CD4-positive, CD25-positive, alpha-beta regulatory T cell (primary cell): Measurements from ENCODE around the gene TSLP. TPM values are rescaled to one million over a fixed set of nuclear protein-coding genes. Genes with fewer than 3 reads are reported as not detected.

Experiments
- ATAC-seq, 2 donors: fragments of 150-1000 bp; cut with Tn5 transposase; one replicate each; pipeline ENCODE4 v1.10.0; 2021; ENCODE audit warnings: low read depth in 2 of 2, moderate number of reproducible peaks in 2 of 2, moderate library complexity in 1 of 2
- DNase-seq, 3 donors: peaks; one replicate each; pipeline versions ENCODE4 v3.0.0 to v3.0.0-alpha.2; 2012 to 2022; ENCODE audit warnings: mixed read lengths in 1 of 3
- H3K27ac ChIP-seq: one replicate; pipeline ENCODE4 v1.7.0; 2013; ENCODE audit warnings: mild to moderate bottlenecking, low read length; ENCODE audit not compliant: insufficient read depth, poor library complexity, severe bottlenecking
- H3K27me3 ChIP-seq: one replicate; pipeline ENCODE4 v1.7.0; 2013; ENCODE audit warnings: low read length; ENCODE audit not compliant: control insufficient read depth, insufficient read depth
- H3K36me3 ChIP-seq: one replicate; pipeline ENCODE4 v1.7.0; 2013; ENCODE audit warnings: mild to moderate bottlenecking, low read length, moderate library complexity; ENCODE audit not compliant: control insufficient read depth, insufficient read depth
- H3K4me1 ChIP-seq: 2 replicates; pipeline ENCODE4 v1.7.0; 2013; ENCODE audit warnings: mild to moderate bottlenecking, low read length; ENCODE audit not compliant: insufficient read depth, control insufficient read depth, poor library complexity, severe bottlenecking
- H3K4me3 ChIP-seq: one replicate; pipeline ENCODE4 v1.7.0; 2013; ENCODE audit warnings: low read depth, mild to moderate bottlenecking, low read length, moderate library complexity
- H3K9me3 ChIP-seq, 2 experiments: 1 replicate in 1 of 2; 2 replicates in 1 of 2; pipeline ENCODE4 v1.7.0; 2013; ENCODE audit warnings: low read length in 2 of 2, mild to moderate bottlenecking in 1 of 2, moderate library complexity in 1 of 2; ENCODE audit not compliant: control insufficient read depth in 2 of 2
- H3K27ac Mint-ChIP-seq, 3 donors: one replicate each; pipeline ENCODE4 v1.8.0; 2020 to 2022; ENCODE audit warnings: mild to moderate bottlenecking in 3 of 3, mixed read lengths in 3 of 3, moderate library complexity in 2 of 3
- H3K27me3 Mint-ChIP-seq: one replicate; pipeline ENCODE4 v1.8.0; 2022; ENCODE audit warnings: mild to moderate bottlenecking, mixed read lengths
- H3K36me3 Mint-ChIP-seq: one replicate; pipeline ENCODE4 v1.8.0; 2020; ENCODE audit warnings: mixed read lengths
- H3K4me1 Mint-ChIP-seq, 4 donors: one replicate each; pipeline ENCODE4 v1.8.0; 2020 to 2022; ENCODE audit warnings: mixed read lengths in 4 of 4, mild to moderate bottlenecking in 1 of 4
- H3K4me3 Mint-ChIP-seq, 4 donors: one replicate each; pipeline ENCODE4 v1.8.0; 2020 to 2022; ENCODE audit warnings: mild to moderate bottlenecking in 4 of 4, mixed read lengths in 4 of 4, moderate library complexity in 3 of 4
- H3K9me3 Mint-ChIP-seq, 7 donors: one replicate each; pipeline ENCODE4 v1.8.0; 2020 to 2022; ENCODE audit warnings: mixed read lengths in 7 of 7, mild to moderate bottlenecking in 3 of 7, moderate library complexity in 2 of 7
- polyA plus RNA-seq, 4 donors: library from polyadenylated mRNA; unstranded; fragments of 300-500 nt; fragmentation: Illumina TruSeq; gene quantifications; one replicate each; pipeline ENCODE4 v1.2.3, GENCODE V29; 2021
- total RNA-seq: library from RNA; stranded (reverse); gene quantifications from one replicate; pipeline ENCODE4 v1.2.3, GENCODE V29; 2022

The TSLP gene
- total and polyA plus RNA-seq, 5 donors from 2014 or later = not detected

DNA sequence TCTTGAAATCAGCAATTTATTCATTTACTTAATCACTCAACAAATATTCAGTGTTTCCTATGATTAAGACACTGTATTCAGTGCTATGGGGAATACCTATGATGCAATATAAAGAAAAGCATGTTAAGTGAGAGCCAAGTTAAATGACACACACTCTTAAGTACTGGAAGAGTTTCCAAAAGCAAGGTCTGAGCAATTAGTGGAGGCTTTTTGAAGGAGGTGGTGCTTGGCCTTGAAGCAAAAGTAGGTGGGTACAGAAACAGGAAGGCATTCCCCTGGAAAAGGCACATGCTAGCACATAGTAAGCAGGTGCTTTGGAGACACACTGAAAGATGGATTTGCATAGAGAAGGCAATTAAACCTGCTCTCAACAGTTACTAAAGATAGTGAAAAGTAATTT is 4.0 kb downstream of the TSLP start:
- H3K36me3 Mint-ChIP-seq = no peaks in the 10 kb centered on the region
- H3K4me1 ChIP-seq = peaks cover 20% of the 10 kb centered on the region
- H3K9me3 Mint-ChIP-seq = peaks cover 0 to 2% (median 0%) of the 10 kb centered on the region in 7 donors
- no peak for DNase-seq
- ATAC-seq = no peak
- no peak overlapping the region for H3K27ac ChIP-seq
- H3K4me1 Mint-ChIP-seq = peaks cover 6 to 24% (median 13%) of the 10 kb centered on the region in 4 donors
- H3K27ac Mint-ChIP-seq = no peak overlapping the region
- H3K27me3 Mint-ChIP-seq = peaks cover 72% of the 10 kb centered on the region
- H3K4me3 Mint-ChIP-seq = no peak overlapping the region
- no peak overlapping the region for H3K4me3 ChIP-seq
- H3K36me3 ChIP-seq = no peaks in the 10 kb centered on the region
- peaks cover 51% of the 10 kb centered on the region for H3K27me3 ChIP-seq
- no peaks in the 10 kb centered on the region for H3K9me3 ChIP-seq

DNA sequence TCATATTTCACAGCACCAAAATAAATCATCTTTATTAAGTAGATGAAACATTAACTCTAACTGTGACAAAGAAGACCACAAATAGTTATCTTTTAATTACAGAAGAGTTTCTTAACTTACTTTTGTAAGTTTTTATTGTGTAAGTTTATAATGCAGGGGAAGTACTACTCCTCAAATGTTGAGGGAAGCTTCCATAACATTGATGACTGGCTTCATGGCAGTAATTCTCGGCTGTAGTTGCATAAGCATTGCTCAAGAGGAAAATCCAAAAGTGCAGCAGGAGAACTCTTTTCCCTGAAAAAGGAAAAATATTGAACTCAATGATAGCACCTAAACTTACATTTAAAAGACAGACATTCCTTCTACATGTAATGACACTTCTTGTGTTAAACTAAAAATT is 4.6 kb downstream of the TSLP start:
- peaks cover 72% of the 10 kb centered on the region for H3K27me3 Mint-ChIP-seq
- no peak overlapping the region for H3K4me3 Mint-ChIP-seq
- H3K27ac ChIP-seq = no peak overlapping the region
- no peaks in the 10 kb centered on the region for H3K36me3 ChIP-seq
- H3K27ac Mint-ChIP-seq = no peak overlapping the region
- peaks cover 50% of the 10 kb centered on the region for H3K27me3 ChIP-seq
- DNase-seq (no peak), ATAC-seq (no peak)
- no peaks in the 10 kb centered on the region for H3K36me3 Mint-ChIP-seq
- no peak overlapping the region for H3K4me3 ChIP-seq
- peaks cover 6 to 20% (median 8%) of the 10 kb centered on the region in 4 donors for H3K4me1 Mint-ChIP-seq
- no peaks in the 10 kb centered on the region for H3K9me3 ChIP-seq
- H3K4me1 ChIP-seq = peaks cover 14% of the 10 kb centered on the region
- peaks cover 0 to 2% (median 0%) of the 10 kb centered on the region in 7 donors for H3K9me3 Mint-ChIP-seq

- H3K9me3 Mint-ChIP-seq = peaks cover 0 to 2% (median 0%) of the 10 kb centered on the region in 7 donors
- no peak overlapping the region for H3K4me3 Mint-ChIP-seq
- H3K27me3 Mint-ChIP-seq = peaks cover 72% of the 10 kb centered on the region
- H3K36me3 ChIP-seq = no peaks in the 10 kb centered on the region
- peaks cover 44% of the 10 kb centered on the region for H3K27me3 ChIP-seq
- H3K4me1 ChIP-seq = peaks cover 12% of the 10 kb centered on the region
- ATAC-seq (no peak), DNase-seq (no peak)
- no peaks in the 10 kb centered on the region for H3K36me3 Mint-ChIP-seq
- H3K4me3 ChIP-seq = no peak overlapping the region
- no peak overlapping the region for H3K27ac Mint-ChIP-seq
- no peaks in the 10 kb centered on the region for H3K9me3 ChIP-seq
- H3K4me1 Mint-ChIP-seq = peaks cover 0 to 16% (median 6%) of the 10 kb centered on the region in 4 donors
- no peak overlapping the region for H3K27ac ChIP-seq
Observed at GRCh38 chr5:111077678-111078077, 6.2 kb downstream of the TSLP start.

- H3K36me3 Mint-ChIP-seq = no peaks in the 10 kb centered on the region
- ATAC-seq = no peak
Observed at GRCh38 chr5:111079846-111080245, 8.3 kb downstream of the TSLP start.

GRCh38 chr5:111083323-111083722 is 11.8 kb downstream of the TSLP start:
- DNase-seq (no peak), ATAC-seq (no peak)
- Histone ChIP-seq H3K4me3 (no peak overlapping the region), H3K36me3 (no peaks in the 10 kb centered on the region), H3K9me3 (no peaks in the 10 kb centered on the region), H3K27ac (no peak overlapping the region), H3K4me1 (no peaks in the 10 kb centered on the region), H3K27me3 (peaks cover 26% of the 10 kb centered on the region)
- Mint-ChIP-seq H3K4me1 (no peaks in the 10 kb centered on the region), H3K4me3 (no peak overlapping the region), H3K9me3 (peaks cover 0 to 2% (median 0%) of the 10 kb centered on the region in 7 donors), H3K27me3 (peaks cover 52% of the 10 kb centered on the region), H3K27ac (no peak overlapping the region), H3K36me3 (no peaks in the 10 kb centered on the region)

More at GRCh38 chr5:111079846-111080245, 8.3 kb downstream of the TSLP start:
- Mint-ChIP-seq H3K27ac (no peak overlapping the region), H3K4me1 (no peaks in the 10 kb centered on the region), H3K27me3 (peaks cover 68% of the 10 kb centered on the region), H3K9me3 (peaks cover 0 to 4% (median 0%) of the 10 kb centered on the region in 7 donors), H3K4me3 (no peak overlapping the region)
- Histone ChIP-seq H3K27me3 (peaks cover 38% of the 10 kb centered on the region), H3K36me3 (no peaks in the 10 kb centered on the region), H3K4me3 (no peak overlapping the region), H3K9me3 (no peaks in the 10 kb centered on the region), H3K4me1 (no peaks in the 10 kb centered on the region), H3K27ac (no peak overlapping the region)
- no peak for DNase-seq

- H3K27me3 Mint-ChIP-seq = peaks cover 5% of the 10 kb centered on the region
- no peaks in the 10 kb centered on the region for H3K27me3 ChIP-seq
- H3K4me3 ChIP-seq = peak within 1 kb of the TSS; percentile 99
- H3K9me3 Mint-ChIP-seq = no peaks in the 10 kb centered on the region
- peak; percentile 77 to 94 (median 89) for DNase-seq
- H3K27ac ChIP-seq = peak within 1 kb of the TSS; percentile 88
- H3K4me1 Mint-ChIP-seq = peaks cover 17 to 50% (median 37%) of the 10 kb centered on the region in 4 donors
- peak; percentile 97 for ATAC-seq
- H3K36me3 Mint-ChIP-seq = peaks cover 13% of the 10 kb centered on the region
- peak within 1 kb of the TSS; percentile 82 to 97 (median 94) for H3K27ac Mint-ChIP-seq
- H3K4me1 ChIP-seq = peaks cover 20% of the 10 kb centered on the region
- peaks cover 18% of the 10 kb centered on the region for H3K36me3 ChIP-seq
- peak within 1 kb of the TSS; percentile 97 to 99 (median 98) for H3K4me3 Mint-ChIP-seq
- no peaks in the 10 kb centered on the region for H3K9me3 ChIP-seq
Observed at GRCh38 chr5:111092062-111092853, 20.7 kb downstream of the TSLP start, which contains the start of gene WDR36. WDR36 (plus strand) TSS chr5:111092348; CDS start chr5:111092457, 109 bp downstream.

GRCh38 chr5:111095982-111096381 is 24.5 kb downstream of the TSLP start:
- Mint-ChIP-seq H3K36me3 (peaks cover 23% of the 10 kb centered on the region), H3K27ac (no peak overlapping the region), H3K27me3 (peaks cover 5% of the 10 kb centered on the region), H3K9me3 (no peaks in the 10 kb centered on the region), H3K4me3 (no peak overlapping the region), H3K4me1 (peaks cover 17 to 57% (median 42%) of the 10 kb centered on the region in 4 donors)
- Histone ChIP-seq H3K4me1 (peaks cover 20% of the 10 kb centered on the region), H3K4me3 (no peak overlapping the region), H3K27ac (no peak overlapping the region), H3K36me3 (peaks cover 51% of the 10 kb centered on the region), H3K9me3 (no peaks in the 10 kb centered on the region), H3K27me3 (no peaks in the 10 kb centered on the region)
- DNase-seq (no peak), ATAC-seq (no peak)
